Gastrocnemius medialis (tissue), 4 donors: Measurements from ENCODE around the gene NT5C3B. TPM values are rescaled to one million over a fixed set of nuclear protein-coding genes. Genes with fewer than 3 reads are reported as not detected.

Experiments used
- ATAC-seq, 2 donors: fragments of 150-250 bp; one replicate each; pipeline ENCODE4 v1.9.1; 2016
- DNase-seq, 2 donors: peaks; one replicate each; pipeline ENCODE4 v3.0.0-alpha.2; 2019
- H3K27ac ChIP-seq, 4 donors: fragments of 200-600 bp; sonication (generic); 1 replicate in 1 of 4; 2 replicates in 3 of 4; pipeline ENCODE4 v1.5.1; 2016 to 2018; ENCODE audit warnings: mild to moderate bottlenecking in 2 of 4, moderate library complexity in 1 of 4
- H3K27me3 ChIP-seq, 3 donors: fragments of 200-600 bp; sonication (generic) in 2 of 3; 1 replicate in 1 of 3; 2 replicates in 2 of 3; pipeline versions ENCODE4 v1.5.1 to v1.6.0; 2016 to 2019; ENCODE audit warnings: mild to moderate bottlenecking in 1 of 3, moderate library complexity in 1 of 3
- H3K36me3 ChIP-seq, 2 donors: fragments of 200-600 bp; sonication (generic) in 1 of 2; one replicate each; pipeline ENCODE4 v1.5.1; 2017 to 2018
- H3K4me1 ChIP-seq, 2 donors: fragments of 200-600 bp; sonication (generic) in 1 of 2; one replicate each; pipeline ENCODE4 v1.5.1; 2016 to 2017; ENCODE audit warnings: mild to moderate bottlenecking in 2 of 2
- H3K4me3 ChIP-seq, 4 donors: fragments of 200-600 bp; sonication (generic) in 3 of 4; 1 replicate in 1 of 4; 2 replicates in 3 of 4; pipeline ENCODE4 v1.5.1; 2016 to 2019; ENCODE audit warnings: mild to moderate bottlenecking in 2 of 4
- H3K9me3 ChIP-seq, 3 donors: fragments of 200-600 bp; sonication (generic) in 2 of 3; 1 replicate in 1 of 3; 2 replicates in 2 of 3; pipeline ENCODE4 v1.5.1; 2016 to 2019
- POLR2A ChIP-seq, 2 donors: fragments of 450-650 bp; IDR thresholded peaks; one replicate each; pipeline ENCODE4 v1.6.1; 2017; ENCODE audit warnings: antibody characterized with exemption in 2 of 2, mild to moderate bottlenecking in 2 of 2, moderate library complexity in 2 of 2
- in situ Hi-C, 4 donors: fragments of 200-750 bp; cut with MboI; loops; one replicate each; pipeline versions ENCODE4 v1.15.0 to v1.8.0; 2017; ENCODE audit warnings: low sequenced_read_pairs in 4 of 4
- intact Hi-C: fragments of 100-400 bp; cut with DNase I; formaldehyde crosslinking; loops from one replicate; pipeline ENCODE4 v1.15.1; 2023; ENCODE audit warnings: low total_unique reads
- total RNA-seq, 4 donors: library from RNA; depleted of rRNA; stranded (reverse); fragments of >200 nt; gene quantifications; one replicate each; pipeline versions ENCODE4 v1.1.0 to v1.2.3, GENCODE V29; 2016
- TF ChIP-seq, protein P1 (sequence below), 5 experiments: fragments of 450-650 bp in 3 of 5; fragments of 200-600 bp in 2 of 5; sonication (generic) in 2 of 5; IDR thresholded peaks in 4 of 5; conservative IDR thresholded peaks in 1 of 5; 1 replicate in 4 of 5; 2 replicates in 1 of 5; pipeline ENCODE4 v1.5.1; 2016 to 2019; ENCODE audit warnings: antibody characterized with exemption in 5 of 5, mild to moderate bottlenecking in 3 of 5, moderate library complexity in 3 of 5

Gene NT5C3B
- total RNA-seq, 4 donors from 2014 or later, result 13.8 to 27.6 (median 23.1) TPM

DNA sequence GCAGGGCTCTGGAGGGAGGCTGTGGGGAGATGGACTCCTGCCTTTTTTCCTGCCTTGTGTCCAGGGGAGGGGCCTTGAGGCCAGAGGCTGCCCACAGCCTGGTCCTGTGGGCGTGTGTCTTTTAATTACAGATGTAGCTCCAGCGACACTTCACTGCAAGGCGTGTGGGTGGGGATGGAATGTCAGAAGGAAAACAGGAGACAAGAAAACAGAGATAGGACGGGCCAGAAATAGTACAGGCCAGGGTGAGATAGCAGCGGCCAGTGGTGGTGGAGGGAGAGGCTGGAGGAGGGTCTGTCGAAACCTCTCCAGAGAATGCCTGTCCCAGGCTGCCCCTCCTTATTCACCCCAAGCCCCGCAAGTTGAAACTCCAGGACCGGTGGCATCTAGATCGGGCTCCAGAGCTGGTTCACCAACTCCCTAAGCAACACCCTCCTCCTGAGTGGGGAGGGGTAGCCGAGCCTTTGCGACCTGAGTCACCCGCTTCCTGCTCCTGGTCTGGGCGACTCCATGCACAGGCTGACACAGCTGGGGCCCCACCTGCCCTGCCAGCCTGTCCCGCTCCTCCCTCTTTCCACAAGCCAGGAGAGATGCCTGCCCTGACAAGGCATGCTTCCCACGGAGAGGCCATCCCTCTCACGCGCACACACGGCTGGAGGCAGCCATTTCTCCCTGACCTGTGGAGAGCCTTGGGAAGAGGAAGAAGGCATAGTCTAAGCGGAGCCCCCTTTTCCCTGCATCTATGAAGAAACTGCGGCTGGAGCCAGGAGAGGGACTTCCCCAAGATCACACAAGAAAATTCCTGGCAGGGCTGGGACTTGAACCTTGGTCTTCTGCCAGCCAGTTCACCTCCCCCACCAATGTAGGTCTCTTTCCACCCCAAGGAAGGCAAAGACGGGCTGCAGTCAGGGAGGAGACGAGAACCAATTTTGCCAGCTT, 42.9 kb downstream of the NT5C3B start:
- H3K4me1 ChIP-seq, result peaks cover 0 to 6% of the 10 kb centered on the region in 2 donors
- DNase-seq (no peak), ATAC-seq (peak in 1 of 2 donors; percentile 17)
- H3K27ac ChIP-seq, result peak overlapping the region in 1 of 4 donors; percentile 18
- H3K9me3 ChIP-seq, result no peaks in the 10 kb centered on the region
- no peak overlapping the region for H3K4me3 ChIP-seq
- in situ Hi-C loops (no loop called here), intact Hi-C loops (no loop called here)
- TF ChIP-seq POLR2A (IDR thresholded peaks at IDR 0.05), result no peak
- no peaks in the 10 kb centered on the region for H3K27me3 ChIP-seq
- H3K36me3 ChIP-seq, result no peaks in the 10 kb centered on the region

DNA sequence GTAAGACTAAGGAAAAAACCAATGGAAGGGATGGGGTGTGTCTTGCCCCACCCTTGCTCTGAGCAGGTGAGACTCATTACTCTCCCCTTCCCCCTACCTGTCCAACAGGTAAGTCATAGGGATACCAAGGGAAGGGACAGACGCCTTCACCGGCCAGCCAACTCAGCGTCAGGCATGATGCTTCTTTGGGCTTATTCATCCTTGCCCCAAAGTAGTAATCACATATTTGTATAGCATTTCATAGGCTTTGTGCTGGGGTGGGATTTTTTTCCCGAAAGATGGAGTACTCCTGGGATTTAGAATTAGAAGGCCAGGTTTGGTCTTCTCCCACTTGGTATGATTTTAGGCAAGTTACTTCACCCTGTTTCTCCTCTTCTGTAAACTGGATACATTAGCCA, 49.0 kb downstream of the NT5C3B start:
- in situ Hi-C loops, result no loop called here
- Histone ChIP-seq H3K27me3 (no peaks in the 10 kb centered on the region), H3K36me3 (no peaks in the 10 kb centered on the region), H3K9me3 (no peaks in the 10 kb centered on the region), H3K27ac (peak overlapping the region; percentile 48 to 64 (median 58)), H3K4me1 (peaks cover 35 to 41% of the 10 kb centered on the region in 2 donors), H3K4me3 (no peak overlapping the region)
- intact Hi-C loops, result loop anchor here (2.0 to 5.0 kb wide), 2 partner anchors 98 to 230 kb away; partner anchors contain the start of genes DNAJC7 and EIF1
- TF ChIP-seq, protein P1, sequence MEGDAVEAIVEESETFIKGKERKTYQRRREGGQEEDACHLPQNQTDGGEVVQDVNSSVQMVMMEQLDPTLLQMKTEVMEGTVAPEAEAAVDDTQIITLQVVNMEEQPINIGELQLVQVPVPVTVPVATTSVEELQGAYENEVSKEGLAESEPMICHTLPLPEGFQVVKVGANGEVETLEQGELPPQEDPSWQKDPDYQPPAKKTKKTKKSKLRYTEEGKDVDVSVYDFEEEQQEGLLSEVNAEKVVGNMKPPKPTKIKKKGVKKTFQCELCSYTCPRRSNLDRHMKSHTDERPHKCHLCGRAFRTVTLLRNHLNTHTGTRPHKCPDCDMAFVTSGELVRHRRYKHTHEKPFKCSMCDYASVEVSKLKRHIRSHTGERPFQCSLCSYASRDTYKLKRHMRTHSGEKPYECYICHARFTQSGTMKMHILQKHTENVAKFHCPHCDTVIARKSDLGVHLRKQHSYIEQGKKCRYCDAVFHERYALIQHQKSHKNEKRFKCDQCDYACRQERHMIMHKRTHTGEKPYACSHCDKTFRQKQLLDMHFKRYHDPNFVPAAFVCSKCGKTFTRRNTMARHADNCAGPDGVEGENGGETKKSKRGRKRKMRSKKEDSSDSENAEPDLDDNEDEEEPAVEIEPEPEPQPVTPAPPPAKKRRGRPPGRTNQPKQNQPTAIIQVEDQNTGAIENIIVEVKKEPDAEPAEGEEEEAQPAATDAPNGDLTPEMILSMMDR (IDR thresholded peaks at IDR 0.05 in 4 of 5, conservative IDR thresholded peaks at IDR 0.05 in 1 of 5), result no peak
- TF ChIP-seq POLR2A (IDR thresholded peaks at IDR 0.05), result no peak
- DNase-seq, result no peak
- ATAC-seq, result no peak

GRCh38 chr17:41786227-41787020, 49.6 kb downstream of the NT5C3B start, which contains the start of gene JUP:
TSS of gene JUP (minus strand) at chr17:41786711. CDS start at chr17:41771854, 14,857 bp downstream.
- DNase-seq, result peak; percentile 99 to 100
- no peaks in the 10 kb centered on the region for H3K27me3 ChIP-seq
- peak within 1 kb of the TSS; percentile 72 to 83 (median 78) for H3K4me3 ChIP-seq
- H3K9me3 ChIP-seq, result no peaks in the 10 kb centered on the region
- H3K4me1 ChIP-seq, result peaks cover 41 to 47% of the 10 kb centered on the region in 2 donors
- no peaks in the 10 kb centered on the region for H3K36me3 ChIP-seq
- ATAC-seq, result peak; percentile 86 to 88
- TF ChIP-seq POLR2A (IDR thresholded peaks at IDR 0.05), result peak; percentile 99
- TF ChIP-seq, protein P1 (IDR thresholded peaks at IDR 0.05 in 4 of 5, conservative IDR thresholded peaks at IDR 0.05 in 1 of 5), result peak; percentile 65 to 96 (median 94)
- H3K27ac ChIP-seq, result peak within 1 kb of the TSS; percentile 81 to 95 (median 92)
- intact Hi-C loops, result loop anchor here (2.0 to 5.0 kb wide), 2 partner anchors 98 to 231 kb away; partner anchors contain the start of genes DNAJC7 and EIF1
- in situ Hi-C loops, result no loop called here

- H3K4me3 ChIP-seq, result peak overlapping the region; percentile 72 to 83 (median 78)
- no peaks in the 10 kb centered on the region for H3K9me3 ChIP-seq
- ATAC-seq (peak in 1 of 2 donors; percentile 0), DNase-seq (peak in 1 of 2 donors; percentile 43)
- no peaks in the 10 kb centered on the region for H3K27me3 ChIP-seq
- in situ Hi-C loops (no loop called here), intact Hi-C loops (loop anchor here (2.0 to 5.0 kb wide), 2 partner anchors 97 to 231 kb away; partner anchors contain the start of genes DNAJC7 and EIF1)
- no peaks in the 10 kb centered on the region for H3K36me3 ChIP-seq
- TF ChIP-seq, protein P1 (IDR thresholded peaks at IDR 0.05 in 4 of 5, conservative IDR thresholded peaks at IDR 0.05 in 1 of 5), result no peak
- no peak for TF ChIP-seq POLR2A (IDR thresholded peaks at IDR 0.05)
- H3K27ac ChIP-seq, result peak overlapping the region; percentile 81 to 95 (median 92)
- peaks cover 47 to 52% of the 10 kb centered on the region in 2 donors for H3K4me1 ChIP-seq
Observed at GRCh38 chr17:41785859-41786226, 50.2 kb downstream of the NT5C3B start.
